NCI-H187 treated with DMSO at 0.1 percent for 48 hours (cell line): ENCODE data around the gene TTLL6.
"Not testable (repeated sequence)": the region's sequence is repeated elsewhere in the genome, so short reads cannot be mapped to it uniquely, and the experiment has no call there.

Experiments used
- DNase-seq: peaks from one replicate; lab custom pipeline; 2025; lab: John Stamatoyannopoulos, UW

Gene TTLL6

DNA sequence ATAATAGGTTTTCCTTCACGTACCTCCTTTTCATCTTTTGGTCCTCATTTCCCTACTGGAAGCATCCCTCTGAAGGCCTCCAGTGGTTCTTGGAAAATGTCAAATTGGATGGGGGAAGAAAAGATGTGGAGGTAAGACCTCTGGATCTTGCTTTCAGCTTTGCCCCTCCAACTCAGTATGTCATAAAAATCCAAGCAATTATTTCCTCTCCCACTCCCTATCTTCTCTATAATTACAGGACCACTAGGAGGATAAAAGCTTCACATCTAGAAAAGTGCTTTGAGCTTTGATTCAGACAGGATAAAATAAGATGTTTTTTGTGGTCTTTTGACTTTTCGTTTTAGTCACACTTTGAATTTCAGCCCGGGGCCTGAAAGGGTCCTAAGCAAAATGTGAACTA lies 1.7 kb downstream of the TTLL6 start:
- DNase-seq = no peak

DNA sequence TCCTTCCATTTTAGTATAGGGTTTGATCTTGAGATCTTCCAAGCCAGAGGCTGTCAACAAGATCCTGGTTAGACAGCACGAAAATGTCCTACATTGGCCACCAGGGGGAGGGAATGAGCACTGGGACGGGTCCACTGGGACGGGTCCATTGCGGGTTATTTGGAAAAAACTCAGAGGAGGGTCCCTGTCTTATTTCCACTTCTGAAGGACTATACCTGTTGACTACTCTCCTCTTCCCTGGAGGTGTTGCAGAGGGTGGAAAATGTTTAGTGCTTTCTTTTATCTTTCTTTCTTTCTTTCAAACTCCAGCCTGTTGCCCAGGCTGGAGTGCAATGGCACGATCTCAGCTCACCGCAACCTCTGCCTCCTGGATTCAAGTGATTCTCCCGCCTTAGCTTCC lies 2.5 kb downstream of the TTLL6 start:
- DNase-seq = no peak

DNA sequence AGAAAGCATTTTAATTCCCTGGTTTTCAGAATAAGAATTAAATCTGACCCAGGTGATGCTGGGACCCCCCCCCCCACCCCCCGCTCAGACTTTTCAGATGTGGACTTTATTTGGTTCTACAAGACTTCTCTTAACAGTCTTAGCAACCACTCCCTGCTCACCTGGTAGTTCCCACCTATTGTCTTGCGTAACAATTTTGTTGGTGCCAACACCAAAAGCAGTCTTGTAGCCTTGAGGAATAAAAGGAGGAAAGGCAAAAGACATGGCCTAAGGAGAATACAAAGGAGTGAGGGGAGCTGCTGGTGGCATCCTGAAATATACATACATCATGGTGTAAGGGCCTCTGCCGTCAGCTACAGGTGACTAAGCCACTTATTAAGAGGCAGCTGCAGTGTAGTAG lies 5.0 kb downstream of the TTLL6 start:
- no peak for DNase-seq

DNA sequence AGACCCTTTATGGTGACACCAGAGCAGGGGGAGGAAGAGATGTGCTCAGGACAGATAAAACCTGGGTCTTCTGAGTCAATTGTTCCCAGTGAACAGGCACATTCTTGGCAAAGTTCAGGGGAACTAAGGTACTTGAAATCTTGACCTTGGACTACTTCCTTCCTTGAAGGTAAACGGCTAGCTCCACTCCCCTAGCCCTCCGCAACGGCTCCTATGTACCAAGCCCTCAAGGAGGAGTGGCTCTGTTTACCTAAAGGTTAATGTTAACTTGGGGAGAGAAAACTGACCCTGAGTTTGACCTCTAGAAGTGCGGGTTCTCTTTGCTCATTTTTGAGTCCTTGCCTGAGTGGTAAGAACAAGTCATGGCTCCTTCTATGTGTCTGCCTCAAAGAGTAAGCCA lies 7.8 kb downstream of the TTLL6 start:
- no peak for DNase-seq

DNA sequence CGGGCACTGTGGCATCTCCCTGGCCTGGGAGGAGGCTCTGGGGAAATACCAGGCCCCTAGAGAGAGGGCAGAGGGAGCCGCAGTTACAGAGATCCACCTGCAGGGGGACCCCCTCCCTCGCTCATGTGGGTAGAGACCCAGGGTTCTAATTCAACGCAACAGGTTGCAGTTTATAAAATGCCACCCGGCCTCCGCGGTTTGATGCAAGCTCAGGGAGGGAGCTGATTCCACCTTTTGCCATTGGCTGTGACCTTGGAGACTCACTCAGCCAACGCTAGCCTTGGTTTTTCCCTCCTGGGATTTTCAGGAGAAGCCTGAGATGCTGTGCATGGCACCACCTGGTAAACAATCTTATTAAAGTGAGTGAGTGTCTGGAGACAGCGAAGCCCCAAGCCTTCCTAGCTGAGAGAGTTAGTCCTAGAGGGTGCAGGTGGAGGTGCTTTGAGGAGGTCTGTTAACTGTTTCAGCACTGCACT lies 12.1 kb downstream of the TTLL6 start:
- DNase-seq = no peak

DNA sequence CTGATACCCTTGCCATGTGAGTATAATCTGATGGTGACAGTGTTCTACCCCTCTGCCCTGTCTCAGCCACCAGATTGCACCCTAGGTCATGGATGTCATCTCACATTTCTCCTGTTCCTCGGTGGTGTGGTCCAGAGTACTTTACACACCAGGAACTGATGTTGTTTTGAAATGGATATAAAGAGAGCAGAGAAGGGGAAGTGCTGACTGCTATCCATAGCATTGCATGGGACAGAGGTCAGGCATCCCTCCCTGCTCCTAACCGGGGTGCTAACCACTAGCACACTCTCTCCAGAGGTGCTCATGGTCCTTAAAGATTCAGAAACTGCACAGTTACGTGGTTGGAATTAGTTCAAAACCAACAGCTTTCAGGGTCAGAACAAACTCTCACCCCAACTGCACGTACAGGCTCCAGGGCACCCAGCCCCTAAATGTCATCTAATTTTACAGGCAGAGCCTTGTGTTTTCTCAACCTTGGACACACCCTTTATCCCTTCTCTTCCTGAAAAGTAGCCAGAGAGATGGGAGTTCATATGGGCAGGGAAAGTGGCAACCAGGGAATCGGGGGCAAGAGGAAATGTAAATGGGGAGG lies 16.3 kb downstream of the TTLL6 start:
- no peak for DNase-seq

DNA sequence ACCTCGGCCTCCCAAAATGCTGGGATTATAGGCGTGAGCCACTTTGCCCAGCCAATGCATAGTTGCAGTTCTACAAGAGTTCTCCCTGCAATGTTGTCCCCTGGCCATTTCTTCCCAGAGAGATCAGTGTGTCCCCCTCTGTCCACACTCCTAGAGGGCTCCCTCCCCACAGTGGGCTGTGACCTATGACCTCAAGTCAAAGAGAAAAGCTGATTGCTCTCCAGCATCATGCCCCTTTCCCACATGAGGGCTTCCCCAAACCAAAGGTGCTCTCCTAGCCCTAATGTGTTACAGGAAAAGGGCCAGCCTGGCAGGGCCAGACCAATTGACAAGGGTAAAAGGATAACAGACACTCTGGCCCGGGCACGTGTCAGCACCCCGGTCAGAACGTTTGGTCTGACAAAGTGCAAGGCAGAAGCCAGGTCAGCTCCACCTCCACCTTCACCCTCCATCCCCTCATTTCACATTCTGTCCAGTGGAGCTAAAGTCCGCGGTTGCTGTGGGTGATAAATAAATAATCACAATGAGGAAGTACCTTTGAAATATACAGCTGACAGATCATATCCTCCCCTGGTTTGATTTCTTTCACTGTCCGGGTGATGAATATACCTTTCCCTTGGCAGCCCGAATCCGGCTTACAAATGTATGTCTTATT lies 17.8 kb downstream of the TTLL6 start:
- DNase-seq = no peak

DNA sequence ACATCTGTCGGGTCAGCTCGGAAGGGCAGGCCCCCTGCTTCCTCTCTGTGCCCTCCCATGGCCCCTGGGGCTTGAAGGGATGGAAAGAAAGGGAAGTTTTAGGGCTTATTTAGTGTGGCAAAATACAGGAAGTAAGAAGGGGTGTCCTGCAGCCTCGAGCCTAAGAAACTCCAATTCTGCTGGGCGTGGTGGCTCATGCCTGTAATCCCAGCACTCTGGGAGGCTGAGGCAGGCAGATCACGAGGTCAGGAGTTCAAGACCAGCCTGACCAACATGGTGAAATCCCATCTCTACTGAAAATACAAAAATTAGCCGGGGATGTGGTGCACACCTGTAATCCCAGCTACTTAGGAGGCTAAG lies 20.9 kb downstream of the TTLL6 start:
- not testable (repeated sequence) for DNase-seq

DNA sequence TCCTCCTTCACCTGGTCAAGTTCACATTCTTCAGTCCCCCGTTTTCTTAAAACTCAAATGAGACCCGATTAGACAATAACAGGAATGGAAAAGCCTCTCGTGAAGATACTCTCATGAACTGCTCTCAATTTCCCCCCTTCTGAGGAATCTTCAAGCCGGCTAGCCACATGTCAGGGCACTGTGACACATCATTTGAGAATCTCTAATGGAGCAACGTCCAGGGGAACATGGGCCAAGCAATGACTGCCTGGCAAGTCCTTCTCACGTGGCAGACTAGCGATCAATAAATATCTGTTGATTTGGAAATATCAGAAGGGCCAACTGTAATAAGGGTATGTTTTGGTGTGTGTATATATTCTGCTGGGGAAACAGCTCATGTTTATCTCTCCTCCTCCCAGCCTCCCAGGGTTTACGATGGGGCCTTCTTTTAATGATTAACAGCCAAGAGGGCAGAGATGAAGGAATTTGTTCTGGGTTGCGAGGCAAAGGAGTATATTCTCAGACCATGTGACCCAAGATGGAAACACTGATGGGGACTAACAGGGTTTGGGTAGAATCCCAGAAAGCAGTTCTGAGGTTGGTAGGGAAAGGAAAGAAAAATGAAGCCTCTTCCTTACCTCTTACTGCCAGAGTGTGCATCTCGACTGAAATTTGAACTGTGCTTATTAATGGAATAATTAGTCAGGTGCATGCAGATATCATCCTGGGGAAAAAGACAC lies 21.4 kb downstream of the TTLL6 start:
- no peak for DNase-seq

DNA sequence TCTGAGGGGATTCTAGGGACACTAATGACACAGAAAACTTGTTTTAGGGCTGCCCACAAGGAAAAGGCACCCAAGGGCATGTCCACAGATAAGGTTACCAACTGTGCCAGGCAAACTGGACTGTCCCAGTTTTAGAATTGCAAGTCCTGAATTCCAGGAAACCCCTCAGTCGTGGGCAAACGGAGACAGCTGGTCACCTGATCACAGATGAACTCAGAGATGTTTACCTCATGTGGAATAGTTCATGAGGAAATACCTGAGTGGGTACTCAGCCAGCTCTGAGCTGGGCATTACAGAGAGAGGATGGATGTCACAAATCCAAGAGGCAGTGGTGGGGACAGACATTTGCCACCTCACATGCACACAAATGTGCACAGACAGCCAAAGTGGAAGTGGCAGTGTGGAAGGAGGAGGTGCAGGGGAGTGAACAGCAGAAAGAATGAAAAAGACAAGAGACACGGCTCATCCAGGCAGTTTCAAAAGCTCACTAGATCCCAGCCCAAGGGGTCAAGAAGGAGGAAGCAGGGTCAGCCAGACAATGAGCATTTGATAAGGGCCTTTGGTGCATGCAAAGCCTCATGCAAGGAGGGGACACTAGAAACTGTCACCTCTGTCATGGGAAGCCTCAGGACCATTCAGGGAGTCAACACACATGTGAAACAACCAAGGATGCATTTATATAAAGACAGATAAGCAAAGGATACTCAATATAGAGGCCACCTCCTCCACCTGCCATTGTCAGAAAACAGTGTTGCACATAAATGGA lies 24.8 kb downstream of the TTLL6 start:
- DNase-seq = no peak

DNA sequence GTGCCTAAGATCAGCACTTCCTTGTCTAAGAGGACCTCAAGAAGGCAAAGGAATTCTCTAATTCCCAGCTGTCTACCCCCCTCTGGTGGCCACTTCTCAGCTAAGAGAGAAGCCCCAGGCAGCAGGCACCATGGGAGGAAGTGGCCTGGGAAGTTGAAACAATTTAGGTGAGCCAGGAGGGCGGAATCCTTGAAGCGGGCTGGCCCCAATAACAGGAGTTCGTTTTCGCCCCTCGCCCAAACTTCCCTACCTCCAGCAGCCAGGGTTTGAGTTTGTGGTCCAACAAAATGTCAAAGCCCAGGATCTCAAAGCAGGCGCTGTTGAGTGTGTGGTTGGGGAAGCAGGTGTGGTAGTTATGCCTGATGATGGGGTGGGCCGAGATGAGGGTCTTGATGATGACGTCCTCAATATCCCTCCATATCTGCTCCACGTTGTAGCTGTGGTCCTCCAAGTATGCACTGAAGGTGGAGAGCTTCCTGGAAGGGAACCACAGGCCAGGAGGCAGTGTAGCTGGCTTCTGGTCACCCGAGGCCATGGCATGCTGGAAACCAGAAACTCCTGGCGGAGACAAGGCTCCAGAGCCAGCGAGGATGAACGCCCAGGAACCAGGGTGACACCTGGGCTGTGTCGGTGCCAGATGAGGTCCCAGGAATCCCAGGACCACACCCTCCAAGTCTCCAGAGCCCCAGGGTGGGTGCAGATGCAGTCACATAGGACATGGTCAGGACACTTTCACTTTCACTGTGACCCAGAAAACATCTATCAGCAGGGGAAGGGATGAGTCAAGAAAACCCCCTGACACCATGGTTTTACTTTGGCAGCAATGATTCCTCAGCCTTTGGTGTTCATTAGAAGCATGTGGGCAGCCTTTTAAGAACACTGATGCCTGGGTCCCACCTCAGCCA lies 25.6 kb downstream of the TTLL6 start:
- DNase-seq = peak; percentile 16

DNA sequence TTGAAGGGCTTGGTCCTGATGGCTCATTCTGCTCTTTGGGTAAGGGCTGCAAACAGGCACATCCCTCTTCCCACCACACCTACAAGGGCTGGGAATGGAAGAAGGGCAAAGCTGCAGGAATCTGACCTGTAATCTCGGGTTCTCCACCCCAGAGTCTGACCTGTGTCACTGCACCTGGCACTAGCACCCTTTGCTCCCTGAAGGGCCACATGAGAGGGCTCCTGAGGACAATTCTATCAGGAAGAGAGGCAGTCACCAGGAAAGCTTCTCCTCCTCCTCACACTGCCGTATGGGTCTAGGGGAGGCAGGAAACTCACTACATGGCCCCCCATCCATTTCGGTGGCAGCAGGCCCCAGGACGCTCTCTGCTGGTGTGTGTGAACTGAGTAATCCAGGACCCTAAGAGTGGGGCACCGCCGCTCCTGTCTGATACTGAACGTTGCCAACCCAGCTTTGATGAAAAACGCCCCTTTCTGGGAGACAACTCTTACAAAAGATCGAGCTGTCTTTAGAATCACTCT lies 26.4 kb downstream of the TTLL6 start:
- no peak for DNase-seq

DNA sequence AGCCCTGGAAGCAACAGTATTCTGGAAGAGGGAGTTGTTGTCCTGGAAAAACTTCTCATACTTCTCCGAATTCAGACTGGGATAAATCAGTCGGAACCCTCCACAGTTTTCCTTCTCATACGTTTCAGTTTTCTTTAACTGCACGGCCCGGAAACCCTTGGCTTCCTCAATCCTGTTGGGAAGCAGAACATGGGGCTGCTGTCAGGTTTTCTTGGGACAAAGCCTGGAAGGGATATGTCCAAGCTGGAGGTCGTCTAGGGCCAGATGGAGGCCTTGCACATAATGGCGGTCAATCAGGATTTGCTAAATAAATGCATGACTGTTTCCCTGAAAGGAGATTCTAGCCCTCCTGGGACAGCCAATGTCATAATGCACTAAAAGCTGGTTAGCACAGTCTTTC lies 29.2 kb downstream of the TTLL6 start:
- no peak for DNase-seq

DNA sequence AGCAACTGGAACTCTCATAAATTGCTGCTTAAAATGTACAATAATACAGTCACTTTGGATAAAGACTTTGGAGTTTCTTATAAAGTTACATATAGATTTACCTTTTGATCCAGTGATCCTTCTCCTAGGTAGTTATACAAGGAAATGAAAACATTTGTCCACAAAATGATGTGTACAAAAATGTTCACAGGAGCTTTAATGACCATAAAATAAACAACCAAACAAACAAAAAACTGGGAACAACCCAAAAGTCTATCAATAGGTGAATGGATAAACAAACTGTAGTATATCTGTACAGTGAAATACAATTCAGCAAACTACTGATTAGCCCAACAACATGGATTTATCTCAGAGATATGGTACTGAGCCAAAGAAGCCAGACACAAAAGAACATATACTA lies 37.6 kb downstream of the TTLL6 start:
- DNase-seq = no peak

DNA sequence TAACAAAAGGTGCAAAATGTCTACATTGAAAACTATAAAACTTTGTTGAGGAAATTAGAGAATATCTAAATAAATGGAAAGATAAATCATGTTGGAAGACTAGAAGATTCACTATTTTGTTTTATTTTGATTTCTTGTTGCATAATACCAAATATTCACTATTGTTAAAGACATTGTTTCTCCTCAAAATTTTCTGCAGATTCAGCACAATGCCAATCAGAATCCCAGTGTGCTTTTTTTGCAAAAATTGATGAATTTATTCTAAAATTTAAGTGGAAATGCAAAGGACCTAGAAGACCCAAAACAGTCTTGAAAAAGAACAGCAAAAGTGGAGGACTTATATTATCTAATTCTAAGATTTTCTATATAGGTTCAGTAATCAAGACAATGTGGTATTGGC lies 40.4 kb downstream of the TTLL6 start:
- DNase-seq = no peak

DNA sequence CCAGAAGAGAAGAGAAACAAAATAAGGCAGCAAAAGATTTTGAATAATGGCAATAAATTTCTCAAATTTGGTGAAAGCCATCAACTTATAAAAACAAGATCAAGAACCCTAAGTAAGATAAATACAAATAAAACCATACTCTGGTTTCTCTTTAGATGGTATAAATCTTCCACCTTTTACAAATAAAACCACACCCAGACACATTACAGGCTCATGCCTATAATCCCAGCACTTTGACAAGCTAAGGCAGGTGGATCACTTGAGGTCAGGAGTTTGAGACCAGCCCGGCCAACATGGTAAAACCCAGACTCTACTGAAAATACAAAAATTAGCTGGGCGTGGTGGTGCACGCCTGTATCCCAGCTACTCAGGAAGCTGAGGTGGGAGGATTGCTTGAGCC lies 43.8 kb downstream of the TTLL6 start:
- DNase-seq = no peak

DNA sequence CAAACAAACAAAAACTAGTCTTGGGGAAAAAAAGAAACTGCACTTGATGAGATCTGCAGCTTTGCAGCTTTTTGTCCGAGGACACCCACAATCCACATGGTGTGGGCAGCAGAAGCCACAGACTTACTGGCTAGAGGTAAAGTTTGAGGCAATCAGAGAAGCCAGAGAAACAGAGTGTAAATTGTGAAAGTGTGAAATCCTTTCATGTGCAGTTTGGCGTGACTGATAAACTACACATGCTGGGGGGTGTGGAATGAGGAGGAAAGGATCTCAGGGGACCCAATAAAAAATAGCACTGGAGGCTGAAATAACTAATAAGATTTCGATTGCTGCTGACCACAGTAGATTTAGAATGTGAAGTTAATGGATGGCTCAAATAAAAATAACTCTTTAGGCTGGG lies 46.1 kb downstream of the TTLL6 start:
- no peak for DNase-seq

DNA sequence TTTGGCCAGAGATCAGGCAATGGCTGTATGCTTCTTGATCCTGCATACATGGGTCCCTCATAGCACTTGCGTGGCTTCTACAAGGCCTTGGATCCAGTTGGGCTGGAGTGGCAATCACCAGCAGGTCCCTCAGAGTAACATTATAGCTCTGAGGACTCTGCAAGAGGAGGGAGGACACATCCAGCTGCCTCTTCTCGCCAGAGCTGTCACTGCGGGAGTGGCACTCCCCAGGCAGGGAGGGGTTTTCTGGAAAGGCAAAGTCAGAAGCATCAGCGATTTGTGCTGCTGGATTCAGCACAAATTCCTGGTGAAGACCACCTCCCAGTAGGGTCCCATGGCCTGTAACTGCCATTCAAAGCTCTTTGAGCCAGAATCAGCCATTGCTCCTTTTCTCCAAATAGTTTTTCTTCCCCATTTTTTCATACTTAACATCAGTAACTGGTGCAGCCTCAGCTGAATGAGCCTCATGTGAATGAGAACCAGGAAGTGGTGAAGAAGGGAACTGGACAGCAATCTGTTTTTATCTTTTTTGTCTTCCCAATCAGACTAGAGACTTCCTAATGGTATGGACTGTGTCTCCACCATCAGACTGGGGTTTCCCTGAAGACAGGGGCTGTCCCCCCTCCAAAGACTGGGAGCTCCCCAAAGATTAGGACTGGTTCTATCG lies 47.9 kb downstream of the TTLL6 start:
- DNase-seq = no peak

DNA sequence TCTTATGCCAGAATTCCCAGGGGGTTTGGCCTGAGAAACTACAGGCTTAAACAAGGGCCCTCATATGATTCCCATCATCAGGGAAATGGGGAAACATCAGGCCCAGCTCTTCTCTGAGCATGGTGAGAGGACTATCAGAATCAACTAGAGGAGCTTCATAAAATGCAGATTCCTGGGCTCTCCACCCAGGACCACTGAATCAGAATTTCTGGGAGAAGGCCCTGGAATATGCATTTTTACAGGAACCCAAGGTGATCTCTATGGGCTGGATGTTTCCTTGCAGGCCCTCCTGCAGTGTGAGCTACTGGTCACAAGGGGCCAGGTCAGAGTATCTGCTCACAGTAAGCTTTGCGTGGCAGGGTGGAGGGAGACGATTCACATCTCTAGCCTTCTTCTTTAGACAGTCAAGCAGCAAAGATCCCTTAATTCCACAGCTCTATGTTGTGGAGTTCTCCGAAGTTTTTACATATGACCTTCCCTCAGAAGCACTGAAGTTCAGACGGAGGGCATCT lies 49.7 kb downstream of the TTLL6 start:
- no peak for DNase-seq

DNA sequence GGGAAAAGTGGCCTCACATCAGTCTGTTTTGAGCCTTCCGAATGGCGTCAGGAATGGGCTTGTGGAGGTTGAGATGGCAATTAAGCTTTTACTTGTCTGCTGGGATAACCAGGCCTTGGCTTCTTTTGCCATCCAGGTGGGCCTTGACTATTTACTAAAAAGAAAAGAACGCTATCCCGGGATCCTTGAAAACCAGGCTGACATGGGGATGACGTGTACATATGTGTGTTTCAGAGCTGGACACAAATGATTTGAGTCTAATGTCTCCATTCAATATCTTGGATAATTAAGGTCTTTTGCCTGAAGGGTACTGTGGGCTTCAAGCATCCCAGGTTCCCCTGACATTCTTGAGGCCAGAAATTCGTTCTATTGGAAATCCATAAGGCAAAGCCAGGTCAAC lies 55.9 kb downstream of the TTLL6 start:
- no peak for DNase-seq

DNA sequence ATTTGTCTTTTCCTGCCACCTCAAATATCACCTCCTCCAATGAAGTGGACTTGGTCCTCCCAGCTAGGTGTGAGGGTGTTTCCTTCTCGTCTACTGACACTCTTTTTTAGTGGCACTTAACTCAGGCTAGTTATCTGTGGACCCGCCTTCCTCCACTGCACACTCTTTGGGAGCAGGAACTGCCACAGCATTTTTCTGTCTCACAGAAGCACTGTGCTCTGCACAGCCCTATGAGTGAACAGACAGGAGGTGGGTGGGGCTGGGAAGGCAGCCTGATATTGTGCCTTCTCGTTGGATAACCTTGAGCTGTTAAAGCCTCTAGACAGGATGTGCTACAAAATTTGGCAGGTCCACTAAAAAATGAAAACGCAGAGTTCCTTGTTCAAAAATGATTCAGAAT lies 56.6 kb downstream of the TTLL6 start:
- DNase-seq = no peak
